Skeletal muscle cell (primary cell): ENCODE results near the gene PLIN3.
A peak's percentile ranks its signal among the peaks of the same experiment; 100 is the strongest.

ENCODE experiments used
- DNase-seq: peaks from one replicate; pipeline ENCODE4 v3.0.0-alpha.2; 2010; ENCODE audit warnings: low read depth
- H3K4me3 ChIP-seq: 2 replicates; pipeline ENCODE4 v1.5.1; 2011; ENCODE audit warnings: low read depth, mild to moderate bottlenecking, control low read depth, low read length, moderate library complexity

The PLIN3 gene

GRCh38 chr19:4791183-4792018 lies 76.1 kb downstream of the PLIN3 start, which contains the start of gene FEM1A:
TSS of gene FEM1A (plus strand) at chr19:4791734. CDS start at chr19:4791855, 121 bp downstream.
- peak; percentile 100 for DNase-seq
- H3K4me3 ChIP-seq, result peak within 1 kb of the TSS; percentile 69
